GM19351 (cell line): ENCODE results near the gene OR4Q3.
"Not testable (repeated sequence)": the region's sequence is repeated elsewhere in the genome, so short reads cannot be mapped to it uniquely, and the experiment has no call there.

Experiments
- ATAC-seq: cut with Tn5 transposase; IDR thresholded peaks from one replicate; pipeline ENCODE4 v1.9.1; 2021; ENCODE audit warnings: mild to moderate bottlenecking, moderate library complexity; ENCODE audit not compliant: unreplicated experiment

Gene OR4Q3

GRCh38 chr14:19743256-19743655, at the start of gene OR4Q3:
OR4Q3 (plus strand) TSS chr14:19743571.
- no peak for ATAC-seq

DNA sequence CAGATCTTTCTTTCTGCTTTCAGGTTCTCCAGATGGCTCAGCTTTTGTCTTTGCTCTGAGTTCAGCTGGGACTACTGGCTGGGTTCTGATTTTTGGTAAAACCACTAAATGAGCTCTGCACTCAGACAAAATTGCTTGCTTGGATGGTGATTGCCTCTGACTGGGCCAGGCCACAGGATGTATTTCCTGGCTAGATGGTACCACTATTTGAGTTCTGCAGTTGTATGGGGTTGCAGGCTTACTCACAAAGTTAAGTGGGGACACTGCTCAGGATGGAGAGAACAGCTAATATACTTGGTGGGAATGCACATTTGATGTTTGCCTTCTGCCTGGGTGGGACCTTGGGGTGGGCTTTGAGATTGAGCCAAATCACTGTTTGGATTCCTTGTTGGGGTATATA, 14.0 kb upstream of the OR4Q3 start:
- no peak for ATAC-seq

GRCh38 chr14:19729763-19730162, 13.6 kb upstream of the OR4Q3 start:
- ATAC-seq, result no peak

DNA sequence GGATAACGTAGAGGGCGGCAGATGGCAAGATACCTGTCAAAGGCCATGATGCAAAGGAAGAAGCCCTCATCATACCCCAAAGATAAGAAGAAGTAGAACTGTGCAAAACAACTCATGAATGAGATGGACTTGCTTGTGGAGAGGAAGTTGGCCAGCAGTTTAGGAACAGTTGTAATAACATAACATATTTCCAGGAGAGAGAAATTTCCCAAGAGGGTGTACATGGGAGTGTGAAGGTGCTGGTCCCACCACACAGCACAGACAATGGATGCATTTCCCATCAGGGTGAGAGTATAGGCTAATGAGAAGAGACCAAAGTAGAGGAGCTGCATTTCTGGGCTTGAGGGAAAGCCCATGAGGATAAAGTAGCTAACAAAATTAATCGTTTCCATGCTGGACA, 9.5 kb upstream of the OR4Q3 start:
- ATAC-seq, result not testable (repeated sequence)

- ATAC-seq, result not testable (repeated sequence)
Observed at GRCh38 chr14:19752316-19752715, 8.9 kb downstream of the OR4Q3 start.

DNA sequence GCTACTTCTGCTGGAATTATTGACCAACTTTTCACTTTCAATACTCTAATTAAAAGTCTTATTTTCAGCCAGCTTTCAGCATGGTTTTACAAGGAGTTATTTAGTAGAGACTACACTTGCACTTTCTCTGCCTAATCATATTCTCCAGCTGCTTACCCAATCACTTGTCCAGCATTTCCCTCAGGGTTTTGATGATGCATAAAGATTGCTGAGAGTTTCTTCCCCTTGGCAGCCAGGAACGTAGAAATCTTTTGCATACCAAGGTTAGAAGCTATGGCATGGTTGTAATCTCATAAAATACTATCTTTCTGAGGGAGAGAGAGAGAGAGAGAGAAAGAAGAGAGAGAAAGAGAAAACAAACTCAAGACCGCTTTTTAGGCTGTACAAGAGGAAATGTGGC, 10.8 kb downstream of the OR4Q3 start:
- no peak for ATAC-seq

- ATAC-seq, result not testable (repeated sequence)
Observed at GRCh38 chr14:19771491-19771890, 28.1 kb downstream of the OR4Q3 start.

GRCh38 chr14:19771895-19772430, 28.6 kb downstream of the OR4Q3 start:
- no peak for ATAC-seq

GRCh38 chr14:19772454-19772853, 29.1 kb downstream of the OR4Q3 start:
- ATAC-seq, result not testable (repeated sequence)

DNA sequence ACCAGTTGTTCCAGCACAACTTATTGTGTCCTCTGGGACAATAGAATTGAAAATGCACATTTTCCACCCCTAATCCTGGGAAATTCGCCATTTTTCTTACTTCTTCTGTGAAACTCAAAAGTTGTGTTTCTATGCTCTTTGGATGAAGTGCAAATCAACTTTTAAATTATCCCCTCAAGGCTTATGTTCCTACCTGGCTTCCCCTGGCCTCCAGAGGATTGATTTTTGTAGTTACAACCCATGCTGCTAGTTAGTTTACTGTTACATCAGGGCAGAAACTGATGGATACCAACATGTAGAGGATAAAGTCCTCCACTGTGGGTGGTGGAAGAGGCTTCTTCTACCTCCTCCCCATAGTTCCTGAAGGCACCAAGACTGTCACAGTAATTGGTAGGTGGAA, 29.8 kb downstream of the OR4Q3 start, which contains the start of gene OR4M1:
Gene OR4M1, plus strand, starts transcription at position 301 of the 400 bp plus-strand sequence. CDS start 6,819 bp downstream, outside the sequence.
- ATAC-seq, result not testable (repeated sequence)

DNA sequence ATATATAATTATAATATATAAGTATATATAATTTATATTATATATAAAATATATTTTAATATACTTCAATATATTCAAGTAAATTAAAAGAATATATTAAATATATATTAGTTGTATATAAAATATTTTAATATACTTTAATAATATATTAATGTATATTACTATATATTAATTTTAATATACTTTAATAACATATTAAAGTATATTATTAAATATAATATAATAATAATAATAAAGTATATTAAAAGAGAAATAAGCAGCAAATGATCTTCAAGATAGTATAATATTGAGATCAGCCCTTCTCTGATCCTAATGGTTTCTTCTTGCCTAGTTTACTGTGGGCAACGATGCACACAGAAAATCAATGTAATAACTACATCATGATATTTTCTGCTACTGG, 32.2 kb downstream of the OR4Q3 start:
- ATAC-seq, result no peak

DNA sequence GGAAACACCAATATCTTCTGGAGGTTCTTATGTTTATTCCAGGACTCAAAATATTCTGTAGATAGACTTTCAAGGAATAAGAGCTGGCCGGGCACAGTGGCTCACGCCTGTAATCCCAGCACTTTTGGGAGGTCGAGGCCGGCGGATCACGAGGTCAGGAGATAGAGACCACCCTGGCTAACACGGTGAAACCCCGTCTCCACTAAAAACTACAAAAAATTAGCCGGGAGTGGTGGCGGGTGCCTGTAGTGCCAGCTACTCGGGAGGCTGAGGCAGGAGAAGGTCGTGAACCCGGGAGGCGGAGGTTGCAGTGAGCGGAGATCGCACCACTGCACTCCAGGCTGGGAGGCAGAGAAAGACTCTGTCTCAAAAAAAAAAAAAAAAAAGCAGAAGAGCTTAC, 42.5 kb downstream of the OR4Q3 start:
- ATAC-seq, result not testable (repeated sequence)

DNA sequence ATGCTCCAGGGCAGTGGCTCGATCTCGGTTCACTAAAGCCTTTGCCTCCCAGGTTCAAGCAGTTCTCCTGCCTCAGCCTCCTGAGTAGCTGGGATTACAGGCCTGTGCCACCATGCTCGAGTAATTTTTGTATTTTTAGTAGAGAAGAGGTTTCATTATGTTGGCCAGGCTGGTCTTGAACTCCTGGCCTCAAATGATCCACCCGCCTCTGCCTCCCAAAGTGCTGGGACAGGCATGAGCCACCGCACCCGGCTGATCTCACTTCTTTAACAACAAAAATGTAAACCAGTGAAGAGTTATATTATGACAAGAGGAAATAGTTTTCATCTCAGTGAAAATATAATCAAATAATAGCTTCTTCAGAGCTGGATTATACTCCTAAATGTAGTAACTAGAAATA, 43.9 kb downstream of the OR4Q3 start:
- not testable (repeated sequence) for ATAC-seq

DNA sequence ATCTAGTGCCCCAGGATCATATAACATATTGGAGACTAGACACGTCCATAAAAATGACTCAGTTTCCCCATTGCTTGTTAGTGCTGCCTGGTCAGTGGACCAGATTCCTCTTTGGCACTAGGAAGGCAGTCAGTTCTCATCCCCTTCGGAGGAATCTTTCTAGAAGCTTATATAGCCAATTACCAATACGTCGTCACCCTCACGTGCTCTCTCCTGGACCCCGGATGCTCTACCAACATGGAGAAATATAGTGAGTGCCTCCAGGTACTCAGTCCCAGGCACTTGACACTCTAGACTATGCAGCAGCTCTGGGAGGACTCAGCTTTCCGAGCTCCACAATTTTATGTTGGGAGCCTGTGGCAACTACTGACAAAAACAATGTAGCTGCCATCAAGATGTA, 44.8 kb downstream of the OR4Q3 start:
- ATAC-seq, result not testable (repeated sequence)

GRCh38 chr14:19796520-19797108, 53.2 kb downstream of the OR4Q3 start:
- ATAC-seq, result not testable (repeated sequence)
